Panc1 (cell line): ENCODE data around the gene RCOR1. TPM values are rescaled to one million over a fixed set of nuclear protein-coding genes. Genes with fewer than 3 reads are reported as not detected.

Source experiments
- ATAC-seq: fragments of 200-7000 bp; cut with Tn5 transposase; 2 replicates; pipeline ENCODE4 v1.9.1; 2020; ENCODE audit warnings: mild to moderate bottlenecking, moderate library complexity
- BruUV-seq: library from RNA; stranded (reverse); fragments of 400-500 nt; replicated peaks from 2 replicates; lab custom pipeline; 2021; lab: Mats Ljungman, UMichigan
- CTCF ChIA-PET: fragments of 300-600 bp; sonication (Branson Sonifier 250); formaldehyde crosslinking; loops from one replicate; lab custom pipeline; 2022; ENCODE audit warnings: antibody characterized with exemption; lab: Charles Lee
- POLR2A ChIA-PET: fragments of 300-600 bp; sonication (Branson Sonifier 250); formaldehyde crosslinking; loops from one replicate; lab custom pipeline; 2022; ENCODE audit warnings: antibody characterized with exemption; lab: Charles Lee
- DNase-seq: peaks from one replicate; pipeline ENCODE4 v3.0.0-alpha.2; 2010; ENCODE audit warnings: low read depth, low spot score
- H3K27ac ChIP-seq: 2 replicates; pipeline ENCODE4 v1.5.1; 2011; ENCODE audit warnings: mild to moderate bottlenecking, low read length, inconsistent platforms
- H3K27me3 ChIP-seq: fragments of 200-500 bp; sonication (Bioruptor generic); 2 replicates; pipeline ENCODE4 v1.6.0; 2014; ENCODE audit warnings: low read length, inconsistent platforms; ENCODE audit not compliant: control insufficient read depth, insufficient read depth
- H3K36me3 ChIP-seq: fragments of 200-500 bp; sonication (Bioruptor generic); 2 replicates; pipeline ENCODE4 v1.5.1; 2014; ENCODE audit warnings: inconsistent platforms, mild to moderate bottlenecking, low read length, moderate library complexity; ENCODE audit not compliant: control insufficient read depth, insufficient read depth
- H3K4me1 ChIP-seq: 2 replicates; pipeline ENCODE4 v1.5.1; 2011; ENCODE audit warnings: inconsistent platforms, mild to moderate bottlenecking, low read length, moderate library complexity; ENCODE audit not compliant: control insufficient read depth, insufficient read depth
- H3K4me3 ChIP-seq, 2 experiments: 2 replicates each; pipeline ENCODE4 v1.5.1; 2011 to 2012; ENCODE audit warnings: low read depth in 2 of 2, low read length in 2 of 2, mild to moderate bottlenecking in 2 of 2, inconsistent platforms in 1 of 2, moderate library complexity in 1 of 2
- H3K9me3 ChIP-seq: fragments of 200-500 bp; sonication (Bioruptor generic); 2 replicates; pipeline ENCODE4 v1.5.1; 2014; ENCODE audit warnings: low read depth, mild to moderate bottlenecking, inconsistent platforms, low read length, moderate library complexity; ENCODE audit not compliant: control insufficient read depth, insufficient read depth
- CTCF ChIP-seq: fragments of 450-650 bp; IDR thresholded peaks from 2 replicates; pipeline ENCODE4 v1.5.1; 2017; ENCODE audit warnings: mild to moderate bottlenecking
- POLR2AphosphoS5 ChIP-seq: IDR thresholded peaks from 2 replicates; pipeline ENCODE4 v1.6.1; 2012; ENCODE audit warnings: mild to moderate bottlenecking, low read depth, low read length, moderate library complexity
- REST ChIP-seq, 2 experiments: IDR thresholded peaks; 2 replicates each; pipeline ENCODE4 v1.6.1; 2011 to 2012; ENCODE audit warnings: low read depth in 2 of 2, control low read depth in 1 of 2, low read length in 1 of 2, mild to moderate bottlenecking in 1 of 2, moderate library complexity in 1 of 2; ENCODE audit not compliant: insufficient read depth in 1 of 2
- SIN3A ChIP-seq: IDR thresholded peaks from 2 replicates; pipeline ENCODE4 v1.6.1; 2012; ENCODE audit warnings: low read depth, mild to moderate bottlenecking, low read length, moderate library complexity, borderline replicate concordance; ENCODE audit not compliant: insufficient read depth
- TCF7L2 ChIP-seq: IDR thresholded peaks from 2 replicates; pipeline ENCODE4 v1.6.1; 2011; ENCODE audit warnings: mild to moderate bottlenecking, low read depth, low read length, inconsistent platforms
- in situ Hi-C: cut with HindIII; loops from 2 replicates; pipeline ENCODE4 v1.10.0; 2016; ENCODE audit warnings: low sequenced_read_pairs, low pct_unique_long_range_greater_than_20kb
- intact Hi-C: fragments of 100-400 bp; cut with micrococcal nuclease; formaldehyde crosslinking; loops from one replicate; pipeline ENCODE4 v1.10.0; 2022; ENCODE audit not compliant: unreplicated experiment
- total RNA-seq: library from RNA; stranded (reverse); gene quantifications from one replicate; pipeline ENCODE4 v1.2.1, GENCODE V29; 2021; ENCODE audit not compliant: unreplicated experiment

Gene RCOR1
- total RNA-seq, 1 experiment from 2014 or later = 27.1 TPM

GRCh38 chr14:102583726-102584125 lies 8.7 kb upstream of the RCOR1 start:
- Histone ChIP-seq H3K4me1 (peaks cover 3% of the 10 kb centered on the region; the same call in 1 of the 2 replicates), H3K27ac (no peak overlapping the region), H3K36me3 (no peaks in the 10 kb centered on the region), H3K27me3 (no peaks in the 10 kb centered on the region), H3K4me3 (no peak overlapping the region), H3K9me3 (no peaks in the 10 kb centered on the region)
- CTCF ChIA-PET = no interaction called here
- TF ChIP-seq CTCF (no peak), REST (IDR thresholded peaks at IDR 0.05; ENCODE audit: insufficient read depth in 1 of 2, low read depth in 2 of 2, low read length in 1 of 2) (no peak), TCF7L2 (no peak), POLR2AphosphoS5 (no peak), SIN3A (no peak)
- intact Hi-C loops = no loop called here
- ATAC-seq (no peak), DNase-seq (no peak)
- POLR2A ChIA-PET = no interaction called here
- BruUV-seq = no TSS peak
- in situ Hi-C loops = no loop called here

GRCh38 chr14:102584871-102585869 lies 7.3 kb upstream of the RCOR1 start:
- ChIA-PET POLR2A (interaction anchor here (0.6 kb wide), 2 partner anchors 8 to 16 kb away, joined by 4 to 6 read pairs; no protein-coding TSS in a partner anchor), CTCF (interaction anchor here (0.6 kb wide), 1 partner anchor 108 kb away, joined by 9 read pairs; no protein-coding TSS in a partner anchor)
- no peaks in the 10 kb centered on the region for H3K9me3 ChIP-seq
- in situ Hi-C loops = no loop called here
- DNase-seq = no peak
- no peaks in the 10 kb centered on the region for H3K36me3 ChIP-seq
- H3K4me1 ChIP-seq = peaks cover 3% of the 10 kb centered on the region; the same call in 1 of the 2 replicates
- ATAC-seq = peak; percentile 52; the same call in 1 of the 2 replicates
- intact Hi-C loops = no loop called here
- H3K27ac ChIP-seq = no peak overlapping the region
- H3K4me3 ChIP-seq = no peak overlapping the region
- TF ChIP-seq TCF7L2 (no peak), SIN3A (no peak), POLR2AphosphoS5 (no peak), REST (IDR thresholded peaks at IDR 0.05; ENCODE audit: insufficient read depth in 1 of 2, low read depth in 2 of 2, low read length in 1 of 2) (no peak), CTCF (no peak)
- H3K27me3 ChIP-seq = no peaks in the 10 kb centered on the region
- no TSS peak for BruUV-seq
